Brain microvascular endothelial cell (primary cell): ENCODE measurements around the gene TRMT5.

Experiments
- DNase-seq: peaks from one replicate; pipeline ENCODE4 v3.0.0-alpha.2; 2020
- H3K27ac ChIP-seq: fragments of 250-450 bp; sonication (Bioruptor Pico); 2 replicates; pipeline ENCODE4 v1.5.1; 2020; ENCODE audit warnings: mild to moderate bottlenecking, moderate library complexity
- H3K27me3 ChIP-seq: fragments of 250-450 bp; sonication (Bioruptor Pico); replicated peaks from 2 replicates; pipeline ENCODE4 v1.5.1; 2020; ENCODE audit warnings: mild to moderate bottlenecking
- H3K36me3 ChIP-seq: fragments of 250-450 bp; sonication (Bioruptor Pico); replicated peaks from 2 replicates; pipeline ENCODE4 v1.5.1; 2020; ENCODE audit warnings: mild to moderate bottlenecking
- H3K4me3 ChIP-seq: 2 replicates; pipeline ENCODE4 v1.5.1; 2011; ENCODE audit warnings: low read depth, mild to moderate bottlenecking, control low read depth, low read length, moderate library complexity
- in situ Hi-C: cut with HindIII; loops from 2 replicates; pipeline ENCODE4 v1.10.0; 2017; ENCODE audit warnings: low sequenced_read_pairs, low pct_ligation_motif_present
- TF ChIP-seq, protein P1 (sequence below): IDR thresholded peaks from 2 replicates; pipeline ENCODE4 v1.5.1; 2011; ENCODE audit warnings: low read depth, mild to moderate bottlenecking, moderate library complexity, low read length, control low read depth, inconsistent platforms; ENCODE audit errors: missing control alignments

TRMT5 gene

GRCh38 chr14:60999536-60999935 lies 18.7 kb upstream of the TRMT5 start:
- TF ChIP-seq, protein P1, sequence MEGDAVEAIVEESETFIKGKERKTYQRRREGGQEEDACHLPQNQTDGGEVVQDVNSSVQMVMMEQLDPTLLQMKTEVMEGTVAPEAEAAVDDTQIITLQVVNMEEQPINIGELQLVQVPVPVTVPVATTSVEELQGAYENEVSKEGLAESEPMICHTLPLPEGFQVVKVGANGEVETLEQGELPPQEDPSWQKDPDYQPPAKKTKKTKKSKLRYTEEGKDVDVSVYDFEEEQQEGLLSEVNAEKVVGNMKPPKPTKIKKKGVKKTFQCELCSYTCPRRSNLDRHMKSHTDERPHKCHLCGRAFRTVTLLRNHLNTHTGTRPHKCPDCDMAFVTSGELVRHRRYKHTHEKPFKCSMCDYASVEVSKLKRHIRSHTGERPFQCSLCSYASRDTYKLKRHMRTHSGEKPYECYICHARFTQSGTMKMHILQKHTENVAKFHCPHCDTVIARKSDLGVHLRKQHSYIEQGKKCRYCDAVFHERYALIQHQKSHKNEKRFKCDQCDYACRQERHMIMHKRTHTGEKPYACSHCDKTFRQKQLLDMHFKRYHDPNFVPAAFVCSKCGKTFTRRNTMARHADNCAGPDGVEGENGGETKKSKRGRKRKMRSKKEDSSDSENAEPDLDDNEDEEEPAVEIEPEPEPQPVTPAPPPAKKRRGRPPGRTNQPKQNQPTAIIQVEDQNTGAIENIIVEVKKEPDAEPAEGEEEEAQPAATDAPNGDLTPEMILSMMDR, result no peak
- in situ Hi-C loops, result no loop called here
- peaks cover 2% of the 10 kb centered on the region for H3K36me3 ChIP-seq
- H3K27ac ChIP-seq, result no peak overlapping the region
- no peaks in the 10 kb centered on the region for H3K27me3 ChIP-seq
- no peak overlapping the region for H3K4me3 ChIP-seq
- DNase-seq, result no peak

GRCh38 chr14:60998617-60999016 lies 17.7 kb upstream of the TRMT5 start:
- Histone ChIP-seq H3K27ac (no peak overlapping the region), H3K36me3 (peaks cover 5% of the 10 kb centered on the region), H3K4me3 (no peak overlapping the region), H3K27me3 (no peaks in the 10 kb centered on the region)
- DNase-seq, result no peak
- in situ Hi-C loops, result no loop called here
- TF ChIP-seq, protein P1, result no peak

DNA sequence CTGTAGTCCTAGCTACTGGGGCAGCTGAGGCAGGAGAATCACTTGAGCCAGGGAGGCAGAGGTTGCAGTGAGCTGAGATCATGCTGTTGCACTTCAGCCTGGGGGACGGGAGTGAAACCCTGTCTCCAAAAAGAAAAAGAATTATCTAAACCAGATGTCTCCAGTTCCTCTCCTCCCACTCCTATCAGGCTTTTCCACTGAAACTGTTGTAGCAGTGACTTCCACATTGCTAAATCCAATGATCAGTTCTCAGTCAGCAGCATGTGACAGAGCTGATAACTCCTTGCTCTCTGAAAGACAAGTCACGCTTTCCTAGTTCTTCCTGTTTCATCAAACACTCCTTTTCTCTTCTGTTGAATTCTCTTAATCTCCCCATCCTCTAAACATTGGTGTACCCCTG lies 8.7 kb upstream of the TRMT5 start:
- no peak overlapping the region for H3K27ac ChIP-seq
- H3K36me3 ChIP-seq, result peaks cover 40% of the 10 kb centered on the region
- no peak overlapping the region for H3K4me3 ChIP-seq
- TF ChIP-seq, protein P1, result no peak
- in situ Hi-C loops, result no loop called here
- no peak for DNase-seq
- H3K27me3 ChIP-seq, result no peaks in the 10 kb centered on the region

- Histone ChIP-seq H3K36me3 (peaks cover 23% of the 10 kb centered on the region), H3K27me3 (no peaks in the 10 kb centered on the region), H3K27ac (no peak overlapping the region), H3K4me3 (no peak overlapping the region)
- no peak for DNase-seq
- TF ChIP-seq, protein P1, result no peak
- in situ Hi-C loops, result no loop called here
Observed at GRCh38 chr14:60986500-60986899, 5.6 kb upstream of the TRMT5 start.

DNA sequence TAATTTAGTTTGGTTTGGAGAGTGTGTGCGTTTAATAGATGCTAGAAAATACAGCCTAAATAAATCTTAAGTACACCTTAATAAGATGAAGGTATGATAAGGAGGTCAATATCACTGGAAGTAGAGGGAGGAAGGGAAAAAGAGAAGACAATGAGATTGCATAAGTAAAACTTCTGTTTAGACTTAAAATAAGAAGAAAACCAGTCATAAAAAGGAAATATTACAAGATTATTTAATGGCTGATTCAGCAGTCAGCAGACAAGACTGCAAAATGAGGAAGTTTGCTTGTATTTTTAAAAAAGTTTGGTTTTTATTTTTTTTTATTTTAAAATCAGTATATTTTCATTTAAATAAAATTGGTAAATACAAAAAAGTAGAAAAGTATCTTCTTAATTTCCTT lies 3.3 kb upstream of the TRMT5 start:
- DNase-seq, result no peak
- H3K4me3 ChIP-seq, result no peak overlapping the region

More for the DNA sequence above, 3.3 kb upstream of the TRMT5 start:
- H3K27ac ChIP-seq, result no peak overlapping the region
- TF ChIP-seq, protein P1, result no peak
- H3K27me3 ChIP-seq, result no peaks in the 10 kb centered on the region
- peaks cover 10% of the 10 kb centered on the region for H3K36me3 ChIP-seq
- in situ Hi-C loops, result no loop called here
